ENCODE results near the gene PRDX1. TPM values are rescaled to one million over a fixed set of nuclear protein-coding genes. Genes with fewer than 3 reads are reported as not detected.

The PRDX1 gene
- total RNA-seq, 4 donors from 2014 or later: 160 to 225 (median 203) TPM

- Histone ChIP-seq H3K4me1 (peaks cover 0 to 33% (median 8%) of the 10 kb centered on the region in 4 donors), H3K36me3 (peaks cover 6 to 83% (median 27%) of the 10 kb centered on the region in 3 donors), H3K27ac (peak overlapping the region in 2 of 4 donors; percentile 77 to 83), H3K27me3 (no peaks in the 10 kb centered on the region), H3K4me3 (no peak overlapping the region), H3K9me3 (no peaks in the 10 kb centered on the region)
- TF ChIP-seq POLR2A (IDR thresholded peaks at IDR 0.05): no peak
- TF ChIP-seq EP300 (IDR thresholded peaks at IDR 0.05): no peak
- TF ChIP-seq CTCF (IDR thresholded peaks at IDR 0.05): no peak
- 65 to 70% methylated on average over 9 of the region's 9 CpGs for WGBS, 2 donors
- no peak for DNase-seq (ENCODE audit: low spot score in 2 of 2)
Measured at GRCh38 chr1:45510036-45510971, 11.4 kb downstream of the PRDX1 start.

GRCh38 chr1:45508295-45509151, 13.2 kb downstream of the PRDX1 start:
- Histone ChIP-seq H3K4me3 (no peak overlapping the region), H3K27ac (peak overlapping the region in 2 of 4 donors; percentile 54 to 71), H3K4me1 (peaks cover 0 to 33% (median 8%) of the 10 kb centered on the region in 4 donors), H3K9me3 (no peaks in the 10 kb centered on the region), H3K36me3 (peaks cover 4 to 66% (median 12%) of the 10 kb centered on the region in 3 donors), H3K27me3 (no peaks in the 10 kb centered on the region)
- 78 to 87% methylated on average over 14 to 15 of the region's 15 CpGs for WGBS, 2 donors
- DNase-seq (ENCODE audit: low spot score in 2 of 2): no peak
- TF ChIP-seq POLR2A (IDR thresholded peaks at IDR 0.05) (no peak), CTCF (IDR thresholded peaks at IDR 0.05) (no peak), EP300 (IDR thresholded peaks at IDR 0.05) (no peak)

GRCh38 chr1:45507893-45508292, 13.8 kb downstream of the PRDX1 start:
- Histone ChIP-seq H3K9me3 (no peaks in the 10 kb centered on the region), H3K27ac (peak overlapping the region in 2 of 4 donors; percentile 54 to 71), H3K36me3 (peaks cover 4 to 60% (median 9%) of the 10 kb centered on the region in 3 donors), H3K27me3 (no peaks in the 10 kb centered on the region), H3K4me3 (no peak overlapping the region), H3K4me1 (peaks cover 0 to 33% (median 8%) of the 10 kb centered on the region in 4 donors)
- 75 to 84% methylated on average over 4 of the region's 4 CpGs for WGBS, 2 donors
- TF ChIP-seq POLR2A (IDR thresholded peaks at IDR 0.05): no peak
- TF ChIP-seq CTCF (IDR thresholded peaks at IDR 0.05): no peak
- no peak for TF ChIP-seq EP300 (IDR thresholded peaks at IDR 0.05)
- DNase-seq (ENCODE audit: low spot score in 2 of 2): no peak

GRCh38 chr1:45507195-45507594, 14.5 kb downstream of the PRDX1 start:
- Histone ChIP-seq H3K9me3 (no peaks in the 10 kb centered on the region), H3K36me3 (peaks cover 0 to 53% (median 9%) of the 10 kb centered on the region in 3 donors), H3K27me3 (no peaks in the 10 kb centered on the region), H3K27ac (peak overlapping the region in 1 of 4 donors; percentile 3), H3K4me3 (no peak overlapping the region), H3K4me1 (peaks cover 0 to 33% (median 8%) of the 10 kb centered on the region in 4 donors)
- 93 to 98% methylated on average over 6 of the region's 6 CpGs for WGBS, 2 donors
- DNase-seq (ENCODE audit: low spot score in 2 of 2): no peak
- no peak for TF ChIP-seq EP300 (IDR thresholded peaks at IDR 0.05)
- no peak for TF ChIP-seq POLR2A (IDR thresholded peaks at IDR 0.05)
- TF ChIP-seq CTCF (IDR thresholded peaks at IDR 0.05): no peak

Measured in tibial nerve (tissue), 4 donors.